GM18951 (cell line): ENCODE measurements around the gene AMOTL2.

Experiments used
- POLR2A ChIP-seq: IDR thresholded peaks from 4 replicates; pipeline ENCODE4 v1.6.1; 2011; ENCODE audit warnings: mild to moderate bottlenecking; ENCODE audit not compliant: insufficient read length, insufficient read depth; ENCODE audit errors: extremely low read depth
- in situ Hi-C: fragments of 300-500 bp; cut with MboI; formaldehyde crosslinking; loops from one replicate; pipeline ENCODE4 v1.12.0; 2022; ENCODE audit warnings: low sequenced_read_pairs, mixed read lengths, inconsistent platforms; ENCODE audit not compliant: unreplicated experiment

The AMOTL2 gene

DNA sequence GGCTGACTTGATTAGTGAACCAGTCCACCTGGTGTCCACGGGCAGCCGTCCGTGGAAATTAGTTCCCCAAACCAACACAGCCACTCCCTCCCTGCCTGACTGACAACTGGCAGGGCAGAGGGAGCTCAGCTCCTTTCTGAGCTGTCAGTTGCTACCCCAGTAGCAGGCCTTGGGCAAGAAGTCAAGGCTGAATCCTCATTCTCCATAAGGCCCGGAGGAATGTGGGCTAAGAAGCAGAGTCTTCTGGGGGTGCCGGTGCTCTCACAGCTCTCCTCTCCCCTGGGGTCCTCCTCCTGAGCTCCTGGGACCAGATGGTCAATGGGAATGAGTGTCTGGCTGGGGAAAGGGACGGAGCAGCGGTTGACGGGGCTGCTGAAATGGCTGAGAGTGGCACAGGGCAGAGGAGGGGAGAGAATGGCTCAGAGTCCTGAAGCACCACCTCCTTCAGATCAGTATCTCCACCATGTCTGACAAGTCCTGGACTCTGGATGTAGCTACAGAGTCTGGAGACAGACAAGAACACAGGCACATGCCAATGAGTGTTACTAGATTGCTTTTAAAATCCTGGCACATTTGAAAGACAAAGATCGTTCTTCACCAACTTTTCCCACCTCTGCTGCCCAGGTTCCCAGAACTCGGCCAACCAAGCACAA, 16.9 kb downstream of the AMOTL2 start:
- in situ Hi-C loops, result no loop called here

DNA sequence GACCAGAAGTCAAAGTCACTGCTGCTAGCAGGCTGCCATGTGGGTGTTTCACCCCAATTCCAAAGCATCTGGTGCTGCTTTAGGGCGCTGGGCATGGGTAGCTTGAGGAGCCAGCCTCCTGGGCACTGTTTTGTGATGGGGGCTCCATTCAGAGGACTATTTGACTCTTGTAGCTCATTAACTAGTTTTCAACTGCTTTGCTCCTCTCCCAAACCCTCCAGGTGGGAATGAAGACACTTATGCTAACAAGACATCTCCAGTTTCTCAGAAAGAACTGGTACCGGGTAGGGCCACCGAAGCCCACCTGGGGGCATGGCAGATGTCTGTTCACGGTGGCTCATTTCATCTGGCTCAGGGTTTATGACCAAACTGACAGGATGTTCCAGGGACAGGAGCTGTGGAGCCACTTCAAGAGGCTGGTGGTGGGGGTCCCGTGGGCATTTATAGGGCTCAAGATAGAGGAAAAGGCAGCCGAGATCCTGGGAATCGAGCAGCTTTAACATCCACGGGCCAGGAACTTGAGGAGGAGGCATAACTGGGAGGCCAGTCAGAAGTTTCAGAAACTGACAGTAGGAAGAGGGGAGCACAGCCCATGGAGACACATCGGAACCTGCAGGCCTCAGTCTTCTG, 17.7 kb downstream of the AMOTL2 start:
- no peak for TF ChIP-seq POLR2A
- in situ Hi-C loops, result no loop called here

More for the DNA sequence above, 16.9 kb downstream of the AMOTL2 start:
- TF ChIP-seq POLR2A, result no peak

DNA sequence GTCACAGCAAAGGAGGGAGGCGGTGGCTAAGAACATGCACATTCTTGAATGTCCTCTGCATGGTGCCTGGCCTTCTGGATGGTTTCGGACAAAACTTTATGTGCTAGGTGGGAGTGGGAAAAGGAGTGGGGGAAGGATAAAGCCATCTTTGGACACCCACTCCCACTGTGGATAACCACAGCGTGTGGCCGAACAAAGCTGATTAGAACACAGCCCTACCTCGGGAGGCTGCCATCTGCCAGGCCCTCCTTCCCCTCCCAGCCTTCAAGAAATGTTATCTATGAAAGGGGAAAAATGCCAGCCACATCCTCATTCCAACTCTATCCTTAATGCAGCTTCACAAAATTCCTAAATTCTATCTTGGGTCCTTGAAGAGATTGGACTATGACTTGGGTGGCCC, 18.8 kb downstream of the AMOTL2 start:
- TF ChIP-seq POLR2A, result no peak
- in situ Hi-C loops, result no loop called here

DNA sequence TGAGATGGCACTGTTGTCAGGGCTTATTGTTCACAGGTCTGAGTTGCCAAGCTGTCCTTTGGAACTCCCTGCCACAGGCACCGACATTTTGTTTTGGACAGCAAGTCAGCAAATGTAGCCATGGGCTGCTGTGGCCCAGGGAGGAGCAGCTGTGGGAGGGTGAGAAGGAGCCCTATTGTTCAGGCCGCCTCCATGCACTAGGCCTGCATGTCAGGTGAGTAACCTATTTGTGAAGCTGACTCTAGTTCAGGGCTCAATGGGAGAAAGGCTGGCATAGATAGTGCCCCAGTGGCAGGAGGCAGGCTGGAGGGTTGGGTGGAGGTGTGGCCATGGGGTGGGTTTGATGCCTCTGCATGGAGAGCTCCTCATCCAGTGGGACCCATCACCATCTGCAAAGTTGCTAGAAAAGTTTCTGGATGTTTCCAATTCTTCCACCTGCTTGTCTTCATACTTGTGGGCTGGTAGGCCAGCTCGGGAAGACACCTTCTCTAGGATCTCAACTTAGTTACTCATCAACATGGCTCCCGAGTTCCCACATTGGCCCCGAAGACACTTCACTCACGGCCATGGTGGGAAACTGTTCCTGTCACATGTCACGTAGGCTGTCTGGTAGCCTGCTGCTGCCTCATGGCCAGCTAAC, 19.5 kb downstream of the AMOTL2 start:
- in situ Hi-C loops, result no loop called here
- no peak for TF ChIP-seq POLR2A

DNA sequence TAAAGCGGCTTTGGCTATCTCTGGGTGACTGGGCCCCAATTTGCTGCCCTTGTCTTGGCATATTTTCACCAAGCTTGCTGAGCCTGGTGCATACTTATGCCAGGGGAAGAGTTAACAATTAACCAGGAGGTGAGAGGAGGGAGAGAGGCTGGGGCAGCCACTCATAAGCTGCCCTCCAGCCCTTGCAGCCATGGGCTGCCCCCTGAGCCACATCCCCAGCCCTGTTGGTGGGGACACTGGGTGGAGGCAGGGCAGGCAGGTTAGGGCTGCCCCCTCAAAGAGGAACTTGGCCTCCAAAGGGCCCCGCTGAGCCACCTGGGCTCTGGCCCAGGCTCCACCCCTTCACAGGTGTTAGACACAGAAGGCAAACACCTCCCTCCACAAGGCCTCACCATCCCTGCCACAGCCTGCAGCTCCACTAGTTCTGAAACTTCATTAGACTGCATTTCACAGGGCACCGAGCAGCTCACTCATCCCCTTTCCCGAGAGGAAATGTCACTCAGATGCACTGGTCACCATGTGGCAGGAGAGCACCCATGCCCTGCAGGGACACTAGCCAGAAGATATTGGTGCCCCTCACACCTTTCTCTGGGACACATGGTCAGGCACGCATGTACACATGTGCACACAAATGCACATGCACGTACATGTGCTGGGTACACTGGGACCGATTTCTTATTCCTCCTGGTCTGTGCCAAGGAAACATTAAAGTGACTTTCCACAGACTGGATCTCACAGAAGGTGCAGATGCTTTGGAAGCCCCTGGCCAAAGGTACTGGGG, 20.2 kb downstream of the AMOTL2 start:
- in situ Hi-C loops, result no loop called here
- TF ChIP-seq POLR2A, result no peak

DNA sequence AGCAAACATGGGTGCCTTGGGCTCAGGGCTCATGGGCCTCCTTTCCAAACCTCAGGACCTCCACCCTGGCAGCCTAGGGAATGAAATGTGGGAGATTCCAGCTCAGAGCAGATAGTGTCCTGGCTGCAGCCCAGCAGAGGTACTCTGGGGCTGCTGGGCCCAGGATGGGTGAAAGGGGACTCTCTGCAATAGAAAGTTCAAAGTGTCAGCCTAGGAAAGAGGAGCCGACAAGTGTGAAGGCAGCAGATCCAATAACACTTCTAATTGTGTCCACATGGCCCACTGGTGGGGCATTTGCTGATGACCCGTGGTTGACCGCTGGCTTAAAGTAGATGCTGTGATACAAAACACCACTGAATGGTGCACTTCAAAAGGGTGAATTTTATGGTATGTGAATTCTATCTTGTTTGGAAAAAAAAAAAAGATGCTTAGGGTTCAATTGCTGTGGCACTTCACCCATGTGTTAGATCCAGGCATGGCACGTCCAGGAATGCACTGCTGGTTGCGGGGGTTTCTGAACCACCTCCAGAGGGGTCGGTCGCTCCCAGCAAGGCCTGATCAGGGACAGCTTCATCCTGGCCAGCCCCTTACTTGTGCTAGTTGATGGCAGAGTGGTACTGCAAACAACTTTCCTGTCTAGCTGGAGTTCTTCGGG, 20.9 kb downstream of the AMOTL2 start:
- in situ Hi-C loops, result no loop called here
- no peak for TF ChIP-seq POLR2A

DNA sequence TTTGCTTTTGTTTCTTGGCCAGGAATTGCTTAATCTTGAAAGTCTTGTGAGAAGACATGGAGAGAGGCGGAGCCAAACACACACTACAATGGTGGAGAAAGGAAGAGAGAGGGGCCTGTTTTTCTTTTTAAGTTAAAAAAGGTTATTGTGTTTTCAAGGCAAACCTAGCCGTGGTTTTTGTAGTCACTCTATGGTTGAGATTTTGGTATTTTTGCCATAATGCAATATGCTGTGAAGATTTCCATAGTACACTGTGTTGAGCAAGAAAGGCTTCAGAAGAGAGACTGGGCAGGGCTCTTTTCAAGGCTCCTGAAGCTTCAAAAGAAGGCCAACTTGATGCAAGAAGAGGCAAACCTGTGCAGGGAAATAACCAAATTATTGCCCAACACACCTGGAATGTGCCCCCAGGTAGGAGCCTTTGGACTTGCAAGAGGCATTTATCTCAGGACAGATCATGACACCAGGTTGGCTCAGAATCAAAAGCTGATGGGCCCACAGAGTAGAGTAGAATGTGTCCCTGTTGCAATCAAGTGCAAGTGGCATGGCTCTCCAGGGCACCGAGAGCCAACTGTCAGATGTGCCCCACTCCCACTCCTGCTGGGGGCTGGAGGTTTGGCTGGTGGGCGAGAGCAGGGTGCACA, 22.1 kb downstream of the AMOTL2 start:
- no peak for TF ChIP-seq POLR2A
- in situ Hi-C loops, result no loop called here

DNA sequence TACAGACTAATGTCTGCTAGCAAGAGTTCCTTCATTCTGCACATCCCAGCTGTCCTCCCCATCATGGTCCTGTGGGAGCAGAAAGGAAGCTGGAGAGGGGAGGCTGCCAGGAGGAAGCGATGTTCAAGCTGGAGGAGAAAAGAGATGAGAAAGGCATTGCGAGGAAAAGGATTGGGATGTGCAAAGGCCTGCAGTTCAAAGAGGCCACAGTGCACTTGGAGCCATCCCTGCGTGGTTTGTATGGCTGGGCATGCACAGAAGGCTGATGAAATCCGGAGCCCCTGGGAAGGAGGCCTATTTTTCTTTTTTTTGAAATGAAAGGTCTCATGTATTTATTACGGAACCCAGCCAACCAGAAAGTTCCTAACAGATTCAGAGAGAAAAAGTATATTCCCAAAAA, 22.8 kb downstream of the AMOTL2 start:
- TF ChIP-seq POLR2A, result no peak
- in situ Hi-C loops, result no loop called here

DNA sequence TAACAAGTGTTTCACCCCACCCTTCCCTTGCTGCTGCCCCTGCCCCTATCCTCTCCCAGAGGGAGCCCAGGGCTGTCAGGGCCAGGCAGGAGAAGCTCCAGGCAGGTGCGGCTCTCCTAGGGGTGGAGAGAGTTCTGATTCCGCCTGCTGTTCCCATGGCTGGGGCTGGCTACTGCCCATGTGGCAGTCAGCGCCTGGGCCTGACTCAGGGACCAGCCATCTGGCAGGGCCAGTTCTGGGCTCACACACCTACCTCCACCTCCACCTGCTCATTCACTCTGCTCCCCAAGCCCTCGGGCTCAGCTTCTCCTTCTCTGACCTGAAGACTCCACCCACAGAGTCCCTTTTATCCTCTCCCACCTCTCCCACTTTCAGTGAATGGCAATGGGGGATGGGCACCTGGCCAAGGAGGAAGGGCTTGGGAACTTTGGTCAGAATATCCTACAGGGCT, 23.4 kb downstream of the AMOTL2 start:
- TF ChIP-seq POLR2A, result no peak
- in situ Hi-C loops, result no loop called here

DNA sequence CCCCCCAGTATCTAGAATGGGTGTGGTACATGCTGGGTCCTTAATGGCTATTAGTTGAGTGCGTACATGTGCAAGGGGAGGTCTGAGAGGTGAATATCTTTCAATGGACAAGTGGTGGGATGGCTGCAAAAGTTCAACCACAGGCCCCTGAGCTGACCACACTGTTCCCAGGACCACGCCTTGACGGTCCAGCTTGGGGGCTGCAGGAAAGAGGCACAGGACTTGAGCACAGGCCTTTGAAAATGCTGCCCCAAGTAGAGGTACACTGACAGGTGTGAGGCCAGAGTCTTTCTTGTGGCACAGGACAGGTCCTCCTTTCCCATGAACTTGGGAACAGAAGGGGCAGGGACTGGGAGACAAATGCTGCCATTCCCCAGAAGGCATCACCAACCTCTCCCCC, 24.0 kb downstream of the AMOTL2 start:
- TF ChIP-seq POLR2A, result no peak
- in situ Hi-C loops, result no loop called here

DNA sequence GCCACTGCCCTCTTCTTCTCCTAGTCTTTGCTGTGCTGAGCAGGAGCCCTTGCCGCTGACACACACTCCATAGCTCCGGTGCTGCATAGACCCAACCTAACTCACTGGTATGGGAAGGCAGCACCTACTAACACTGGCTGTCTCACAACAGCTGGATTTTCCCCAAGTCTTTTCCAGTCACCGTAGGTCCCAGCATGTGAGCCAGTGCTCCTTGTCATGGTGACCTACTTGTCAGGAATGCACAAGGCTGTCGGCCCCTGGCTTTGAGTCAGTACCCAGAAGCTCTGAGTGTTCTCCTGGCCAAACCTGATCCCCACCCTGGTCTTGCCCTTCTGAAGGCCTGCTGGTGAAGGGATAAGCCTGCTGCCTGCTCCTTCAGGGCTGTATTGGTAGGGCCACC, 25.7 kb downstream of the AMOTL2 start:
- no peak for TF ChIP-seq POLR2A
- in situ Hi-C loops, result no loop called here

DNA sequence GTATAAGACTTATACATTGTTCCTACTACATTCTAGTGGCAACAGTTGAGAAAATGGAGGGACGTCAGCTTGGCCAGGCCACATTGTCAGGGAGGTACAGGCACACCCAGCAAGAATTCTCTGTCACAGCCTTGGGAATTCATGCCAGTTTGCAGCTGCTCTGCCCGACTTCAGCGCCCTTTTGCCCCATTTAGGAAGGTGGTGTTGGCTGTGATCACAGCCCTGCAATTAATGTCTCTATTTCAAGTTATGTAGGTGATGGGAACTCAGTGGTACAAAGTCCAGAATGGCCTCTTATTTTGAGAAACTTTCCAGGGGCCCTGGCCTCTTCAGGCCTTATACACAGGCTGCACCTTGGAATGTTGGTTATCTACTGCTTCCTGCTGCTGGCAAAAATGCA, 26.7 kb downstream of the AMOTL2 start:
- in situ Hi-C loops, result no loop called here
- TF ChIP-seq POLR2A, result no peak

DNA sequence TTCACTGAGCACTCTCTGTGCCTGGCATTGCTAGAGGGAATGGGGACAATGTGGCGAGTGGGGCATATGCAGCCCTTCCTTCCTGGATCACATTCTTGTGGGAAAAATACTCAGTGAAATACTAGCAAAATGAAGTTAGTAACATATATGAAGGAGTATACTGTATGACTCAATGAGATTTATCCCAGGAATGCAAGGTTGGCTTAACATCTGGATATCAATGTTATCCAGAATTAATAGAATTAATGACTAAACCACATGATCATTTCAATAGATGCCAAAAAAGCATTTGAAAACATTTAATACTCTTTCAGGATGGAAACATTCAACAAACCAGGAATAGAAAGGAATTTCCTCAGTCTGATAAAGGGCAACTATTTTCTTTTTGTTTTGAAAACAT, 27.5 kb downstream of the AMOTL2 start:
- in situ Hi-C loops, result no loop called here
- no peak for TF ChIP-seq POLR2A

DNA sequence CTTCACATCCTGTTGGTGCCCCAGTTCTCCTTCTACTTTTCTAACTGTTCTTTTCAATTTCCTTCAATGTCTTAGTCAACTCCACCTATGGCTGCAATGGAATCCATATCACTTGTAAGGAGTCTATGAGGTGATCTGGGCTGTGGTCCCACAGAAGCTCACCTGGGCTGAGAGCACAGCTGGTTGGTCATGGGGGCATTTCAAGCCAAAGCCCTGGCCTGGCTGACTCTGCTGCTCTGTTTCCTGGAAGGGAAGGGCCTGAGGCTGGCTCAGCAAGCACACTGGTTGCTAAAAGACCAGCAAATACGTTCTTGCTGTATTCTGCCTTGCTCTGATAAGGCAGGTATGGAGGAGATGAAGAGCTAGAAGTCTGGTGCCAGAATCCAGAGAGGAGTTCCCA, 29.0 kb downstream of the AMOTL2 start:
- in situ Hi-C loops, result no loop called here
- no peak for TF ChIP-seq POLR2A
